SU-DHL-6 (cell line): ENCODE measurements around the gene SORL1.

Experiments
- CTCF ChIP-seq: fragments of 200-600 bp; sonication (generic); IDR thresholded peaks from one replicate; pipeline ENCODE4 v1.5.1; 2017; ENCODE audit warnings: antibody characterized with exemption, mild to moderate bottlenecking, low read length, moderate library complexity; ENCODE audit not compliant: insufficient read depth, poor library complexity, severe bottlenecking
- EZH2phosphoT487 ChIP-seq: fragments of 200-600 bp; sonication (generic), shearing (Covaris generic); conservative IDR thresholded peaks from 2 replicates; pipeline ENCODE4 v1.6.1; 2018; ENCODE audit warnings: mild to moderate bottlenecking, antibody characterized with exemption, low read length, moderate library complexity, mixed read lengths

DNA sequence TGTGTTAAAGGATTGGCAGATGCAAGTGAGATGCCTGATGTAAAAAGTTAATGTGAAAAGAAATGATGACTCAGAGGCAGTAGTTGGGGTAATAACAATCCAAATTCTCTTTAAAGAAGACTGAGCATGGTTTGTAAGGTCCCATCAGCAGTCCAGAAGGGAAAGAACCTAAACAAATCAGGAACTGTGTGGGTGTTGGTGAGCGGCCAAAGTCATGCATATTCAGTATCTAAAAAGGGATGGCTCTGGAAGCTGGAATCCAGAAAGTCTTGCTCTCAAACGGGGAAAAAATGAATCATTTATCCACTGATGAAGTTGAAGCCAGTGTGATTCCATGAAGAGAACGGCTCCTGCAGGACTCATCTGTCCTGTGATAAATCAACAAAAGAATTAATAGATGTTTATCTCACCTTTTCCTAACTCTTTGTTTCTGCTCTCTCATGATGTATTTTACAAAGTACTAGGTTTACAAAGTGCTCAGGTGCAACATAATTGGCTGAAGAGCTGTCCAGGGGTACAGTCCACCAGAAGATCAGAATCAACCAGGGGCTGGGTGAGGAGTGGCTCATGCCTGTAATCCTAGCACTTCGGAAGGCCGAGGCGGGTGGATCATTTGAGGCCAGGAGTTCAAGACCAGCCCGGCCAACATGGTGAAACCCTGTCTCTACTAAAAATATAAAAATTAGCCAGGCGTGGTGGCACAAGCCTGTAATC, 21.1 kb downstream of the SORL1 start:
- TF ChIP-seq CTCF (no peak), EZH2phosphoT487 (no peak)
